GM18502 (cell line): ENCODE results near the gene APBA2.

Experiments used
- ATAC-seq: cut with Tn5 transposase; IDR thresholded peaks from one replicate; pipeline ENCODE4 v1.9.1; 2021; ENCODE audit warnings: mild to moderate bottlenecking; ENCODE audit not compliant: unreplicated experiment, poor library complexity

The APBA2 gene

GRCh38 chr15:29046281-29046810 is 160.6 kb downstream of the APBA2 start:
- ATAC-seq = no peak

DNA sequence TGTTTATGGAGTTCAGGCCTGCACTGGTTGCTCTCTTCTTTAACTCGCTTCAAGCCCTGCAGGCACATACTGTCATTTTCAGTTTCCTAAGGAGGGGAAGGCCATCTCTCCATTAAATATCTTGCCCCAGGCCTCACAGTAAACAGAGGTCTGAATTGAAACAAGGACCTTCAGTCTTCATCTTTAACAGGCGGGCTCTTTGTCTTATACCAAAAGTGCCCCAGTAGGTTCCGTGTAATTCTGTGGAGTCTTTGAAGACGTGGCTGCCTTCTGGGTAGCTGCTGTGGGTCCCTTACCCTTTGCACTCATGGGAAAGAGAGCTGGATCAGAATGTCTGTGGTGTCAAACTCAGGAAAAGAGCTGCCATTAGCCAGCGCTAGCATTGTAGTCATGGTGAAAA is 161.2 kb downstream of the APBA2 start:
- ATAC-seq = no peak

DNA sequence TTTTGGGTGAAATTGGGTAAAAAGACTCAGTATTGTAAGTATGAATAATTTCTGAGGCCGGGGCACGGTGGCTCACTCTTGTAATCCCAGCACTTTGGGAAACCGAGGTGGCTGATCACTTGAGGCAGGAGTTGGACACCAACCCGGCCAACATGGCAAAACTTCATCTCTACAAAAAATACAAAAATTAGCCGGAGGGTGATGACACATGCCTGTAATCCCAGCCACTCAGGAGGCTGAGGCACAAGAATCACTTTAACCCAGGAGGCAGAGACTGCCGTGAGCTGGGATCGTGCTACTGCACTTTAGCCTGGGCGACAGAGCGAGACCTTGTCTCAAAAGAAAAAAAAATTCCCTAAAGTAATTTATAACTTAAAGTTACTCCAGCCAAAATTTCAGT is 162.2 kb downstream of the APBA2 start:
- ATAC-seq = no peak

DNA sequence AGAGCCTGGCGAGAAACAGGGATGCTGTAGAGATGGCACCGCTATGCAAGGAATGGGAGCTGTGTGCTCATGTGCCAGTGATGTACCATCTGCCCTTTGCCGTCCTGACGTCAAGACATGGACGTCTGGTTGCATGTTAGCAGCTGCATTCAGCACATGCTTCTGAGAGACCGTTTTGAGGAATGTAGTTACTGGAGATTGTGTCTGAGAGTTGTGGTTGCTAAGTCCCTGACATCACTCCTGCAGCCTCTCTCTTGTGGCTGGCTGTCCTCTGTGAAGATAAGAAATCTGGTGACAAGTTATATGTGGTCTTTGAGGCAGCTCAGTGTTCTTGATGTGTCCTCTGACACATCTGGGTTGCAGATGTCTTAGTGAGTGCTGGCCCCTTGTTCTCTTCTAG is 165.1 kb downstream of the APBA2 start:
- ATAC-seq = no peak

- no peak for ATAC-seq
Observed at GRCh38 chr15:29051422-29051821, 165.6 kb downstream of the APBA2 start.

GRCh38 chr15:29053006-29053405 is 167.2 kb downstream of the APBA2 start:
- no peak for ATAC-seq

DNA sequence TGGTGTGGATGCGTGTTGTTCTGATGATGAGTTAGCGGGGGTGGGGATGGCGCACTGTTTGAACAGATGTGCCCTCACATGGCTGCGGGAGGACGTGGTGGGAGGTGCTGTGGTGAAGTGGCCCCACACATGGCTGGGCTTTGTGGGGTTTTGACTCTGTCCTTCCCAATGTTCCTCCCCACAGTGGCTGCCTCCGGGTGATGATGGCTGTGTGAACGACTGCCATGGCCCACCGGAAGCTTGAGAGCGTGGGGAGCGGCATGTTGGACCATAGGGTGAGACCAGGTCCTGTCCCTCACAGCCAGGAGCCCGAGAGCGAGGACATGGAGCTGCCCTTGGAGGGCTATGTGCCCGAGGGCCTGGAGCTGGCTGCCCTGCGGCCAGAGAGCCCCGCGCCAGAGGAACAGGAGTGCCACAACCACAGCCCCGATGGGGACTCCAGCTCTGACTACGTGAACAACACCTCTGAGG is 167.9 kb downstream of the APBA2 start:
- no peak for ATAC-seq

GRCh38 chr15:29054171-29055045 is 168.6 kb downstream of the APBA2 start:
- ATAC-seq = no peak

- ATAC-seq = no peak
Observed at GRCh38 chr15:29055876-29056275, 170.1 kb downstream of the APBA2 start.

GRCh38 chr15:29056839-29057450 is 171.2 kb downstream of the APBA2 start:
- ATAC-seq = no peak

DNA sequence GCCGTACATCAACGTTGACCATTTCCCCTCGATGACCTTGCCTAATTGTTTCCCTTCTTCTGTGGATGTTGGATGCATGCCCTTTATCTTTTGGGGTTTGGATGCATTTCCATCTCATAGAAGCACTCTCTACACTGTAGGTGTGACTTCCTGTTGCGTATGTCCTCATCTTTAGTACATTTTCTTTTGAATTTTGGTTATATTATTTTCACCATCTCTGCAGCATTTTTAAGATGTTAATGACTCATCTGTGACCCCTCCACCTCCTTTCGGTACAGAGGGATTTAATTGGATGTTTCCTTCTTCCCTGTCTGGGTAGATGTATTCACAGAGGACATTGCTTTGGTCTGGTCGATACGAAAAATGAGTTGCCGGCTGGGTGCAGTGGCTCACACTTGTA is 172.1 kb downstream of the APBA2 start:
- ATAC-seq = no peak

- no peak for ATAC-seq
Observed at GRCh38 chr15:29058903-29059539, 173.2 kb downstream of the APBA2 start.

DNA sequence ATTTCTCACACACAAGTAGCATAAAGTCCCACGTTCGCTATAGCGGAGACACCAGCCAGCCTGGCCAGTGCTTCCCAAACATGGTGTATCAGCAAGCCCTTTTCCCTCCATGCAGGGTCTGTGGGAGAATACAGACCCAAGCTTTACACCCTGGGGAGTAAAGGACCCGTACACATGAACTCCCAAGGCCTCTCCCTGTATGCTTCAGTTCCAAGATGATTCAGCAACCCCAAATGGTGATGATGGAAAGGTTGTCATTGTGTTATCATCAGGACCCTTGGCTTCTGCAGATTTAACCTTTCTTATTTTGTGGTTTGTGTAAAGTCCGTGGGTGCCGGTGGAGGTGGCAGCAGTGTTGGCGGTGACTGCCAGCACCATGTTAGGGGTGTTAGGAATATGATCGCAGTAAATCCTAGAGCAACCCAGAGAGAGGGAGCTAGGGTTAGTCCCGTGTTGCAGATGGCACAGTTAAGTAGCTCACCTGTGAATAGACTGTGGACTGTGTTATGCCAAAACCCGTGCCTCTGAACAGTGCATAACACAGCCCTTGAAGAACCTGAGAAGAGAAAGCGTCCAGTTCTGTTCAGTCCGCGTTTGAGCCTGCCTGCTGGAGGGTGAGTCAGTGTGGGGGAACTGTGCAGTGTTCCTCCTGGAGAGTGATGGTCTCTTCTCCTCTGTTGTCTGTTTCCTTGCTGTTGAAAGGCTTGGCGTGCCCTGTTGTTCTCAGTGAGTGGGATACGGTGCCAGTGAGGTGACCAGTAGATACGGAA is 174.3 kb downstream of the APBA2 start:
- ATAC-seq = no peak

- ATAC-seq = no peak
Observed at GRCh38 chr15:29061746-29062145, 176.0 kb downstream of the APBA2 start.

- no peak for ATAC-seq
Observed at GRCh38 chr15:29062179-29062591, 176.4 kb downstream of the APBA2 start.

- ATAC-seq = no peak
Observed at GRCh38 chr15:29062626-29063025, 176.9 kb downstream of the APBA2 start.

- ATAC-seq = no peak
Observed at GRCh38 chr15:29063646-29064045, 177.9 kb downstream of the APBA2 start.

DNA sequence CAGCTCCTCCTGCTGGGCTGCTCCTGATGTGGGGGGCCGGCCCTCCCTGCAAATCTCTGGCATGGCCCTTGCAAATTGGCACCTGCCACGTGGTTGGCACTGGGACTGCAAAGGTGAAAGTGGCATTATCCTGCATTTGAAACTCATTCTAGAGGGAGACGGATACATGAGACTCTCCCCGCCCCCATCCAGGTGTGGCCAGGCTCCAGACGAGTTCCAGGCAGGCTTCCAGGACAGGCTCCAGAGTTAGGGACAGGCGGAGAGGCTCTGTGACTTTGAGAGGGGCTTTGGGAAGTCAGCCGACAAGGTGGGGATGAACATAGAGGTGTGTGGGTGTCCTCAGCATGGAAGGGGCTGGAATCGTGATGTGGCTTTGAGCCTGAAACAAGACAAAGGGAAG is 178.5 kb downstream of the APBA2 start:
- no peak for ATAC-seq

DNA sequence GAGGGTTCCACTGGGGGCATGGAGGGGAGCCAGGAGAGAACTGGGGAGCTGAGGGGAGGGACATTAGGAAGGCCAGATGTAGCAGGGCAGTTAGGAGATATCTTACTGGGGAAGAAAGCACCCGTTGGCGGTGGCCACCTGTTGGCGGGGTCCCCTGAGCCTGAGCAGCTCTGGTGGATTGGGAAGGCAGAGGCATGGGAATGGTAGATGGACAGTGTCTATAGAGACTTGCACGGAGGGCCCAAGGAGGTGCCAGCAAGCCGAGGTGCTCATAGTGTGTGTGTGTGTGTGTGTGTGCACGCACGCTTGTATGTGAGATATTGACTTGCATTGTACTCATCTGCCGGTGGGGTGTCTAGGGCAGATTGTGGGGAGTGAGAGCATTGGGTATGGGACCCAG is 179.0 kb downstream of the APBA2 start:
- no peak for ATAC-seq

- ATAC-seq = no peak
Observed at GRCh38 chr15:29065571-29065970, 179.8 kb downstream of the APBA2 start.
